AG04450 (cell line): ENCODE results near the gene JOSD1. TPM values are rescaled to one million over a fixed set of nuclear protein-coding genes. Genes with fewer than 3 reads are reported as not detected.

ENCODE experiments used
- CTCF ChIA-PET: fragments of 300-600, 350-600 bp; formaldehyde crosslinking; extraction: SDS; loops from one replicate; lab custom pipeline; 2022; ENCODE audit warnings: antibody characterized with exemption, inconsistent platforms; lab: Charles Lee
- POLR2A ChIA-PET: fragments of 350-600 bp; formaldehyde crosslinking; extraction: SDS; loops from one replicate; lab custom pipeline; 2021; ENCODE audit warnings: antibody characterized with exemption, inconsistent platforms; lab: Yijun Ruan, JAX
- DNase-seq: peaks from one replicate; pipeline ENCODE4 v3.0.0-alpha.2; 2011; ENCODE audit warnings: low read depth, low spot score
- H3K27ac ChIP-seq: one replicate; pipeline ENCODE4 v1.5.1; 2012; ENCODE audit warnings: low read depth, low read length, control low read depth
- H3K27me3 ChIP-seq: one replicate; pipeline ENCODE4 v1.6.0; 2012; ENCODE audit warnings: low read length; ENCODE audit not compliant: control insufficient read depth, insufficient read depth
- H3K4me3 ChIP-seq: 2 replicates; pipeline ENCODE4 v1.5.1; 2011; ENCODE audit warnings: mild to moderate bottlenecking, low read depth, low read length, control low read depth
- H3K9me3 ChIP-seq: 2 replicates; pipeline ENCODE4 v1.5.1; 2012; ENCODE audit warnings: low read length; ENCODE audit not compliant: control insufficient read depth, insufficient read depth
- polyA plus RNA-seq: library from polyadenylated mRNA; depleted of rRNA; stranded (reverse); fragments of >200 nt; gene quantifications from 2 replicates; pipeline ENCODE4 v1.2.3, GENCODE V29; 2011
- TF ChIP-seq, protein P1 (sequence below): IDR thresholded peaks from 2 replicates; pipeline ENCODE4 v1.5.1; 2011; ENCODE audit warnings: low read depth, low read length, control low read depth, inconsistent platforms

The JOSD1 gene
- polyA plus RNA-seq, 1 experiment, result 29.6 TPM

DNA sequence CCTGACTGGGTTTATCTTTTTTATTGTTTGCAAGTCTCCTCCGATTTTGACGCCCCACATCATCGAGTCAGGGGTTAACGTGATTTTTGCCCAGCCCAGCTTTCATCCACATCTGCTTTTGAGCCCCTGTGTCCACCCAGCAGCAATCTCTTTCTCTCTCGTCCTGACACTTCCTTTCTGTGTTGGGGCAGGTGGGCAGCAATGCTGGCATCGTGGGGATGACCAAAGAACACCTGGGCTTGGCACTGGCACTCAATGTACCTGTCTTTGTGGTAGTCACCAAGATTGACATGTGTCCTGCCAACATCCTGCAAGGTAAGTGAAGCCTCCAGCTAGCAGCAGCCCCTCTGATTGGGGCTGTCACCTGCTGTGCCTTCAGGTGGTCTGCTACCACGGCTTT is 20.8 kb upstream of the JOSD1 start:
- no peaks in the 10 kb centered on the region for H3K27me3 ChIP-seq
- no peak overlapping the region for H3K4me3 ChIP-seq
- ChIA-PET POLR2A (no interaction called here), CTCF (interaction anchor here (0.8 to 1.6 kb wide), 2 partner anchors 45 to 48 kb away, joined by 3 to 4 read pairs; no protein-coding TSS in a partner anchor)
- TF ChIP-seq, protein P1, sequence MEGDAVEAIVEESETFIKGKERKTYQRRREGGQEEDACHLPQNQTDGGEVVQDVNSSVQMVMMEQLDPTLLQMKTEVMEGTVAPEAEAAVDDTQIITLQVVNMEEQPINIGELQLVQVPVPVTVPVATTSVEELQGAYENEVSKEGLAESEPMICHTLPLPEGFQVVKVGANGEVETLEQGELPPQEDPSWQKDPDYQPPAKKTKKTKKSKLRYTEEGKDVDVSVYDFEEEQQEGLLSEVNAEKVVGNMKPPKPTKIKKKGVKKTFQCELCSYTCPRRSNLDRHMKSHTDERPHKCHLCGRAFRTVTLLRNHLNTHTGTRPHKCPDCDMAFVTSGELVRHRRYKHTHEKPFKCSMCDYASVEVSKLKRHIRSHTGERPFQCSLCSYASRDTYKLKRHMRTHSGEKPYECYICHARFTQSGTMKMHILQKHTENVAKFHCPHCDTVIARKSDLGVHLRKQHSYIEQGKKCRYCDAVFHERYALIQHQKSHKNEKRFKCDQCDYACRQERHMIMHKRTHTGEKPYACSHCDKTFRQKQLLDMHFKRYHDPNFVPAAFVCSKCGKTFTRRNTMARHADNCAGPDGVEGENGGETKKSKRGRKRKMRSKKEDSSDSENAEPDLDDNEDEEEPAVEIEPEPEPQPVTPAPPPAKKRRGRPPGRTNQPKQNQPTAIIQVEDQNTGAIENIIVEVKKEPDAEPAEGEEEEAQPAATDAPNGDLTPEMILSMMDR, result no peak
- H3K9me3 ChIP-seq, result no peaks in the 10 kb centered on the region
- H3K27ac ChIP-seq, result no peak overlapping the region
- DNase-seq, result no peak

DNA sequence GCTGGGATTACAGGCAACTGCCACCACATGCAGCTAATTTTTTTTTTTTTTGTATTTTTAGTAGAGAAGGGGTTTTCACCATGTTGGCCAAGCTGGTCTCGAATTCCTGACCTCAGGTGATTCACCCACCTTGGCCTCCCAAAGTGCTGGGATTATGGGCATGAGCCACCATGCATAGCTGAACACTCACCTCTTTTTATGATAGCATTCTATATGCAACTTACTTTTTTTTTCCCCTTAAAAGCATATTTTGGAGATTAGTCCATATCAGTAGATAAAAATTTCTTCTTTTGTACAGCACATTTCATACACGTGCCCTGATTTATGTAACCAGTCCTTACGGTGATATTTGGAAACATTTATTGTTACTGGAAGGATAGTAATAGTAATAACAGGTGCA is 19.6 kb upstream of the JOSD1 start:
- Histone ChIP-seq H3K9me3 (no peaks in the 10 kb centered on the region), H3K27me3 (no peaks in the 10 kb centered on the region), H3K4me3 (no peak overlapping the region), H3K27ac (no peak overlapping the region)
- CTCF ChIA-PET, result interaction anchor here (0.7 to 1.3 kb wide), 2 partner anchors 39 to 49 kb away, joined by 3 to 4 read pairs; no protein-coding TSS in a partner anchor
- POLR2A ChIA-PET, result no interaction called here
- TF ChIP-seq, protein P1, result no peak
- no peak for DNase-seq

DNA sequence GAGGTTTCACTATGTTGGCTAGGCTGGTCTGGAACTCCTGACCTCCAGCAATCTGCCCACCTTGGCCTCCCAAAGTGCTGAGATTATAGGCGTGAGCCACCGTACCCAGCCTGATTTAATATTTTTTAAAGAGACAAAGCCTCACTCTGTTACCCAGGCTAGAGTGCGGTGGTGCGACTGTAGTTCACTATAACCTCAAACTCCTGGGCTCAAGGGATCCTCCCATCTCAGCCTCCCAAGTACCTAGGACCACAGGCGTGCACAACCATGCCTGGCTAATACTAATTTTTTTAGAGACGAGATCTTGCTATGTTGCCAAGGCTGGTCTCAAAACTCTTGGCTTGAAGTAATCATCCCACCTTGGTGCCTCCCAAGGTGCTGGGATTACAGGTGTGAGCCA is 18.5 kb upstream of the JOSD1 start:
- ChIA-PET POLR2A (interaction anchor here (0.6 to 1.4 kb wide), 5 partner anchors 15 to 223 kb away, joined by 3 to 5 read pairs (median 4); partner anchors contain the start of gene TOMM22), CTCF (interaction anchor here (0.5 to 1.3 kb wide), 4 partner anchors 14 to 222 kb away, joined by 3 to 8 read pairs (median 4); no protein-coding TSS in a partner anchor)
- Histone ChIP-seq H3K27me3 (no peaks in the 10 kb centered on the region), H3K4me3 (no peak overlapping the region), H3K9me3 (no peaks in the 10 kb centered on the region), H3K27ac (no peak overlapping the region)
- no peak for DNase-seq
- TF ChIP-seq, protein P1, result no peak

DNA sequence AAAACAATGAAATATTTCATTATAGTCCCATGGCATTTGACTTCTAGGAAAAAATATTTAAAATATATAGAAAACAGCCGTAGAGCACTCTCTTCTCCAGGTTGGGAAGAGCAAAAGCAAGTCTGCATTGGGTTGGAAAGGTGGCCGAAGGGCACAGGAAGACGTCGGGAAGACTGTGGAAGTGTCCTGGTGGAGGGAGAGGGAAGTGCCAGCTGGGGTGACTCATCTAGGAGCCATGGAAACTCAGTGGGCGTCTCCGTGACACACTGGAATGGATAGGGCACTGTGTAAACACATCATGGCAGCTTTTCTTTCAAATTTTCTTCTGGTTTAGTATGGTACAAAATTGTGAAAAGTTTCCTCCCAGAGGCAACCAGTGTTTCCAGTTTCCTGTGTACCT is 17.7 kb upstream of the JOSD1 start:
- CTCF ChIA-PET, result interaction anchor here (1.3 to 1.8 kb wide), 3 partner anchors 11 to 28 kb away, joined by 3 to 6 read pairs (median 3); no protein-coding TSS in a partner anchor
- TF ChIP-seq, protein P1, result peak; percentile 64
- H3K27ac ChIP-seq, result no peak overlapping the region

DNA sequence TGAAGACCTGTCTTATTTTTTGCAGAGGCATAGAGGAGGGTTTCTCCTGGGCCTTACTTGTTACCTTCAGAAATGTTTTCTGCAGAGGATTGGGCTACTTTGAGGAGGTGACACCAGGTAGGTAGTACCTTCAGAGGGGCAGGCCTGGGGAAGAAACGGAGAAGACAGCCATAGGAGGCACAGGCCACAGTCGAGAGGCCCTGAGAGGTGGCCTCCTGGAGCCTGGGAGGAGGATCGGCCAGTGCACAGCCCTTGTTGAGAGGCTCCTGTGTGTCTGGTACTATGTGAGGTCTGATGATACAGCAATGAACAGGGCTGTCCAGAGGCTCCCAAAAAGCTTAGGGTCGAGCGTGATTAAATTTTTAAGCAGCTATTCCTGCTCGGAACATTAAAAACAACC is 16.5 kb upstream of the JOSD1 start:
- Histone ChIP-seq H3K9me3 (no peaks in the 10 kb centered on the region), H3K27ac (peak overlapping the region; percentile 31), H3K4me3 (no peak overlapping the region), H3K27me3 (no peaks in the 10 kb centered on the region)
- CTCF ChIA-PET, result interaction anchor here (1.3 to 1.8 kb wide), 2 partner anchors 10 to 29 kb away, joined by 3 to 6 read pairs; no protein-coding TSS in a partner anchor
- DNase-seq, result no peak
- POLR2A ChIA-PET, result interaction anchor here (1.2 kb wide), 1 partner anchor 12 kb away, joined by 3 read pairs; the partner anchor contains the start of gene GTPBP1
- TF ChIP-seq, protein P1, result no peak

More for the DNA sequence above, 17.7 kb upstream of the JOSD1 start:
- POLR2A ChIA-PET, result interaction anchor here (0.9 to 1.4 kb wide), 3 partner anchors 13 to 37 kb away, joined by 3 to 4 read pairs (median 3); partner anchors contain the start of genes GTPBP1 and TOMM22
- Histone ChIP-seq H3K4me3 (no peak overlapping the region), H3K27me3 (no peaks in the 10 kb centered on the region), H3K9me3 (no peaks in the 10 kb centered on the region)
- DNase-seq, result no peak
